SW480 (cell line): ENCODE measurements around the gene SLCO2B1.
"Not testable (repeated sequence)": the region's sequence is repeated elsewhere in the genome, so short reads cannot be mapped to it uniquely, and the experiment has no call there.

Experiments
- DNase-seq: peaks from one replicate; pipeline ENCODE4 v3.0.0-alpha.2; 2016; ENCODE audit warnings: low spot score

The SLCO2B1 gene, protein sequence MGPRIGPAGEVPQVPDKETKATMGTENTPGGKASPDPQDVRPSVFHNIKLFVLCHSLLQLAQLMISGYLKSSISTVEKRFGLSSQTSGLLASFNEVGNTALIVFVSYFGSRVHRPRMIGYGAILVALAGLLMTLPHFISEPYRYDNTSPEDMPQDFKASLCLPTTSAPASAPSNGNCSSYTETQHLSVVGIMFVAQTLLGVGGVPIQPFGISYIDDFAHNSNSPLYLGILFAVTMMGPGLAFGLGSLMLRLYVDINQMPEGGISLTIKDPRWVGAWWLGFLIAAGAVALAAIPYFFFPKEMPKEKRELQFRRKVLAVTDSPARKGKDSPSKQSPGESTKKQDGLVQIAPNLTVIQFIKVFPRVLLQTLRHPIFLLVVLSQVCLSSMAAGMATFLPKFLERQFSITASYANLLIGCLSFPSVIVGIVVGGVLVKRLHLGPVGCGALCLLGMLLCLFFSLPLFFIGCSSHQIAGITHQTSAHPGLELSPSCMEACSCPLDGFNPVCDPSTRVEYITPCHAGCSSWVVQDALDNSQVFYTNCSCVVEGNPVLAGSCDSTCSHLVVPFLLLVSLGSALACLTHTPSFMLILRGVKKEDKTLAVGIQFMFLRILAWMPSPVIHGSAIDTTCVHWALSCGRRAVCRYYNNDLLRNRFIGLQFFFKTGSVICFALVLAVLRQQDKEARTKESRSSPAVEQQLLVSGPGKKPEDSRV

DNA sequence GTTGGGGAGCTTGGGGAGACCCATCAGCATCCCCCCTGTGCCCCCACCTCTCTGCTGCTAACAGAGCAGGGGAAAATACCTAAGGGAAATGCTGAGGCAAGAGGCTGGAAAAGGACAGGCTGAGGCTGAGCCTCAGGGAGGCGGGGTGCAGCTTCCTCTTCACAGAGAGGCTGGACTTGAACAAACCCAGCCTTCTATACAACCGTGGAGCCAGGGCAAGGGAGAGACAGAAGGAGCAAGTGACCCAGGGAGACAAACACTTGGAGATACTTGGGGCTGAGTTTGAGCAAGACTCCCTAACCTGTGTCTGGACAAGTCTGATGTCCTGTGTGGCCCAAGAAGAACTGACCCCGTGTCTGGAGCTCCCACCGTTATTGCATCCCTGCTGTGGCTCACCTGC is at the start of gene SLCO2B1:
SLCO2B1 (plus strand) TSS at position 229 of the 400 bp plus-strand sequence. CDS start 275 bp downstream, outside the sequence.
- no peak for DNase-seq

- DNase-seq: no peak
Measured at GRCh38 chr11:75101424-75102128, 49.3 kb upstream of the SLCO2B1 start.

- peak; percentile 12 for DNase-seq
Measured at GRCh38 chr11:75103380-75104026, 47.4 kb upstream of the SLCO2B1 start.

DNA sequence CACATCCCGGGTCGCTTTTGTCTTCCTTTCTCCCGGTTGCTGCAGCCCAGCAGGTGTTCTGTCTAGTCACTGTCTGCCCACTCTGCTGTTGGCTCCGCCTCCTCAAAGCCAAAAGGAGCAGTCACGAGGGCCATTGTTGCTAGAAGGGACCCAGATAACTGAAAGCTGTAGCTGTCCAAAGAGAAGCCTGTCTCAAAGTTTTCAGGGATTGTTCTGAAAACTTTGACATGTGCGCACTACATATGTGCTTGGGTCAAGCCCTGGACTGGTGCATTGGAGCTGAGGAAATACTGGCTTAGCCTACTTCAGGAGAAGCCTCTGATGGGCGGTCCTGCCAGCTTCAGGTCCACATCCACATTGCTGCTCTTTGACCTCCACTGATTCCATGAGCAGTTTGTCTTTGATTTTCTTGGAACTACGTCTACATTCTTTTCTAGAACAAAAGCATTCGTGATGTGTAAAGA is 45.4 kb upstream of the SLCO2B1 start:
- peak; percentile 69 for DNase-seq

GRCh38 chr11:75105967-75106681 is 44.8 kb upstream of the SLCO2B1 start:
- DNase-seq: not testable (repeated sequence)

- no peak for DNase-seq
Measured at GRCh38 chr11:75107187-75107586, 43.7 kb upstream of the SLCO2B1 start.

DNA sequence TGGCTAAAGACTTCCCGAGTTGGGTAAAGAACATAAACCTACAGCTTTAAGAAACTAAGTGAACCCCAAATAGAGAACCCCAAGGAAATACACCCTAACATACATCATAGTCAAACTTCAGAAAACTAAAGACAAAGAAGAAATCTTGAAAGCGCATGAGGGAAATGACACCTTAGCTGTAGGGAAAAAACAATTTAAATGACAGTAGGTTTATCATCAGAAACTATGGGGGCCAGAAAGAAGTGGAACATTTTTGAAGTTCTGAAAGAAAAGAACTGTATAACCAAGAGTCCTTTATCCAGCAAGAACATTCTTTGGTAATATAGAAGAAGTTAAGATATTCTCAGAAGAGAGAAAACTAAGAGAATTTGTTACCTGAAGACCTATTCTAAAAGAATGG is 38.7 kb upstream of the SLCO2B1 start:
- DNase-seq: no peak

GRCh38 chr11:75113030-75113429 is 37.9 kb upstream of the SLCO2B1 start:
- no peak for DNase-seq

DNA sequence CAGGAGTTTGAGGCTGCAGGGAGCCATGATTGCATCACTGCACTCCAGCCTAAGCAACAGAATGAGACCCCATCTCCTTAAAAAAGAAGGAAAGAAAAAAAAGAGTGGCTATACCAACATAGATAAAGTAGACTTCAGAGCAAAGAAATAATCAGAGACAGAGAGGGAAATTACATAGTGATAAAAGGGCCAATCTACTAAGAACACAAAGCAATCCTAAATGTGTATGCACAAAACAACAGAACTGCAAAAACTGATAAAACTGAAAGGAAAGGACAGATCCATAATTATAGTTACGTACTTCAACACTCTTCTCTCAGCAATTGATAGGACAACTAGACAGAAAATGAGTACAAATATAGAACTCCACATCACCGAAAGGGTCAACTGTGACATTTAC is 36.4 kb upstream of the SLCO2B1 start:
- DNase-seq: no peak

- DNase-seq: no peak
Measured at GRCh38 chr11:75118577-75118976, 32.3 kb upstream of the SLCO2B1 start.

GRCh38 chr11:75126564-75126963 is 24.3 kb upstream of the SLCO2B1 start:
- no peak for DNase-seq

DNA sequence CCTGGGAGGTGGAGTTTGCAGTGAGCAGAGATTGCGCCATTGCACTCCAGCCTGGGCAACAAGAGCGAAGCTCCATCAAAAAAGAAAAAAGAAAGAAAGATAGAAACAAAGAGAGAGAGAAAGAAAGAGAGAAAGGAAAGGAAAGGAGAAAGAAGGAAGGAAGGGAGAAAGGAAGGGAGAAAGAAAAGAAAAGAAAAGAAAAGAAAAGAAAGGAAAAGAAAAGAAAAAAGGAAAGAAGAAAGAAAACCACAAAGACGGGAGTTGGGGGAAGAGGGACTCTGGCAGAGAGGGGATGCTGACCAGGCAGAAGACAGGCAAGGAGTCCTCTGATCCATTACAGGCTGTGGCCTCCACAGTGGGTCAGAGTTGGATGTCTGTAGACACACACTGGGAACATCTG is 18.8 kb upstream of the SLCO2B1 start:
- DNase-seq: no peak

GRCh38 chr11:75133976-75134375 is 16.9 kb upstream of the SLCO2B1 start:
- DNase-seq: no peak

- no peak for DNase-seq
Measured at GRCh38 chr11:75135021-75135650, 15.8 kb upstream of the SLCO2B1 start.

- no peak for DNase-seq
Measured at GRCh38 chr11:75135651-75136050, 15.3 kb upstream of the SLCO2B1 start.

GRCh38 chr11:75140269-75141138 is 10.4 kb upstream of the SLCO2B1 start:
- DNase-seq: peak; percentile 43

- no peak for DNase-seq
Measured at GRCh38 chr11:75141166-75141565, 9.7 kb upstream of the SLCO2B1 start.

DNA sequence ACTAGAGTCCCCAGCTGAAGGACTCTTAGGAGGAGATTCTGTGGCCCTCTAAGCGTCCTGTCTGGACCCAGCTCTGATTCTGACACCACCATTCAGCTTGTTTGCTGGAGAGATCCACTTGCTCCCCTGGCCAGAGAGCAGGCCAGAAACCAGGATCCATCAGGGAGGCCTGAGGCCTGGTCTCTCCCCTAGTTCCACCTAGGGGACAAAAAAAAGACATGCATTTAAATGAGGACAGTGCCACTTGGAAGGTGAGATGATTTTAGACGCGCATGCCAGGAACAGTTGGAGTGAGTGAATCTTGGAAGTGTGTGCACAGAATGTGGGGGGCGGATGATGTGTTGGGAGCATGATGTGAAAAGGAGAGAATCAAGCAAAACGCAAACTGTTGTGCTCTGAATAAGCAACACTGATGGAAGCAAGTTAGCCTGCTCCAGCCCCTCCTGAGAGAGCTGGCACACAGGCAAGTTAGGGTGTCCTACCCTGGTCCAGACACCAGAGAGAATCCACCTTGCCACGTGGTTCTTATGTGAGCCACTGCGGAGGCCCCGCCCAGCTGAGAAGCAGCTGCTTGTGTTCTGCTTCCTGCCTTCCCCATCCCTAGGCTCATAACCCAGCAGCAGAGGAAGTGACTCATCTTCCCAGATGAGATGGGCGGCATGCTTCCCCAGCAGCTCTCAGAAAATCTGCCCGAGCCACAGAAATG is 8.0 kb upstream of the SLCO2B1 start:
- peak; percentile 97 for DNase-seq

GRCh38 chr11:75143420-75143731 is 7.5 kb upstream of the SLCO2B1 start:
- DNase-seq: no peak

- DNase-seq: no peak
Measured at GRCh38 chr11:75144716-75145014, 6.2 kb upstream of the SLCO2B1 start.
